AG08395 (cell line): Measurements from ENCODE around the gene RHBDF1.

Experiments used
- DNase-seq: peaks from one replicate; pipeline ENCODE4 v3.0.0; 2012; ENCODE audit warnings: mixed read lengths, low spot score

Gene RHBDF1

GRCh38 chr16:72561-73548 lies at the start of gene RHBDF1:
Gene RHBDF1, minus strand, starts transcription at chr16:72631. Its CDS starts 7,616 bp downstream, at chr16:65015.
- DNase-seq = peak; percentile 86

GRCh38 chr16:120756-121155 lies 48.3 kb upstream of the RHBDF1 start:
- DNase-seq = no peak

- DNase-seq = no peak
Observed at GRCh38 chr16:119835-120491, 47.5 kb upstream of the RHBDF1 start.

GRCh38 chr16:119295-119694 lies 46.9 kb upstream of the RHBDF1 start:
- DNase-seq = no peak

- no peak for DNase-seq
Observed at GRCh38 chr16:118857-119256, 46.4 kb upstream of the RHBDF1 start.

DNA sequence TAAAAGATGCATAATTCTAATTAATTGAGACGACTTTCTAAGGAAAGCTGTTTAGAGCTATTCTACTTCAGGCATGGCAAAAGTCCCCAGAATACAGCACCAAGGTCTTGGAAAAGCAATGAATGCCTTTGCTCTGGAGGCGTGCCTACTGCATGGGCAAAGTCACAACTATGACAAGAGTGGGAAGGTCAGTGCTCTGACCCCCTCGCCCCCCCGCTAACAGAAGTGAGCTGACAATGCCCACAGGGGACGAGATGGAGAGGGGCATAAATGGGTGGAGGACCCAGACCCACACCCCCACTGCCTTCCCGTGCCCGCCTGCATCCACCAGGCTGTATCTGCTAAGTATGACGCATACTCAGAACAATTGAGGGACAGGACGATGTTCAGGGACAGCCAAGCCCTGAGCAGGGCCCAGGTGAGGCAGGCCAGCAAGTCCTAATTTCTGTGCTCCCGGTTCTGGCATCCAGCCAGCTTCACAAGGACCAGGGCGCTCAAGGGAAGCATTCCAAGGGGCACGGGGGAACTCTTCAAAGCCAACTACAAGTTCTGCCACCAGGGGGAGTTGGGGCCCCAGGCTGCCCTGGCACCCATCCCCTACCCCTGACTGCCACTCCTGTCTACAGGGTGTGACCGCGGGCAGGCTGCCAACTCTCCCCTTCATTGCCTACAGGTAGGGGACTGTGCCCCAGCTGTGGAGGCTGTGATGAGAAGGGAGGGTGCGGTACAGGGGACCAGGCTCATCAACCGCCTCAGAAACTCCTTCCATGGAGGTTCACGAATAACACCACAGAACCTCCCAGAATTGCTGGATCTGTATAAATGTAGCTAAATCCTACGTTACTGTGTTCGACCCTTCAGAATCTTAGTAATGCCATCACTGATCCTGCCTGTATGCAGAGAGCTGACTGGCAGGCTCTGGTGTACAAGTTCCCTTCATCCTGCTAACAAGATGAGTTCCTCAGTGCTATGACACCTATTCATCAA lies 45.2 kb upstream of the RHBDF1 start:
- peak; percentile 70 for DNase-seq

- no peak for DNase-seq
Observed at GRCh38 chr16:116015-116414, 43.6 kb upstream of the RHBDF1 start.

DNA sequence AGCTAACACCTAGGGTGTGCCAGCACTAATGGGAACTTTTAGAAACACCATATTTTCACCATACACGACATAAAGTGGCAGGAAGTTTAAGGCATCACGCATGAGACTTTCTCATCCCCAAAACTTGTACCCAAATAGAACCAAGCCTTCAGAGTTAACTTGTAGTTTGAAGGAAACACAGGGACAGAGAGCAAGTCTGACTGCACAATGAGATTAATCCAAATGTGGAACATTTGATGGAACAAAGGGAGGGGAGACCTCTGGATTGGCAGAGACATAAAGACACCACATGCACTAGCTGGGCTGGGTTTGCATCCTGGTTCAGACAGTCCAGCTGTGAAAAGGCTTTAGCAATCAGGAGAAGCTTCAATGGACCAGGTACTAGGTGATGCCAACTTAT lies 41.9 kb upstream of the RHBDF1 start:
- no peak for DNase-seq

DNA sequence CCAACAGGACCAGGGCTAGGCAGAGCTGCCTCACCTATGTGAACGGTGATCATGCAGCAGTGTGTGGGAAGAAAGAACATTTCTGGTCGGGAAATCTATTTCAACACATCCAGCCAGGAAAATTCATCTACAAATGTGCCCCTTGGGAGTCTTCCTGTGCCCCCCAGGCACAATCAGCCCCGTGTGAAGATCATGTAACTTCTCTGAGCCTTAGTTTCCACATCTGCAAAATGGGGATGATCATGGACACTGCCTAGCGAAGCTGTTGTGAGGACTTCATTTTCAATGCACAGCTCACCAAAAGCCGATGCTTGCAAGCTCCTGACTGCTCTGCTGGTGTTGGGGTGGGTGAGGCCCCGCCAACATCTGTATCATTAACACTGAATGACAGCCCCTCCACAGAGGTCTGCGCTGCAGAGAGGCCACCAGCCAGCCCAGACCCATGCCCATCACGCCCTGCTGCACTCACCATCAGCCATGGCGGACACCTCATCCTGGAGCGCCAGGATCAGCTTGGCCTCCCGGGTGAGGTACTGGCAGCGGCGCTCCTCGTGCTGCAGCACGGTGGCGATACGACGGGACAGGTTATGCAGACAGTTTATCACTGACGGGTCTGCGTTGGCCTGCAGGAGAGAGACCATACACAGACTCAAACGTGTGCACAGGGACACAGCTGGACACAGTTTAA lies 39.9 kb upstream of the RHBDF1 start:
- no peak for DNase-seq

DNA sequence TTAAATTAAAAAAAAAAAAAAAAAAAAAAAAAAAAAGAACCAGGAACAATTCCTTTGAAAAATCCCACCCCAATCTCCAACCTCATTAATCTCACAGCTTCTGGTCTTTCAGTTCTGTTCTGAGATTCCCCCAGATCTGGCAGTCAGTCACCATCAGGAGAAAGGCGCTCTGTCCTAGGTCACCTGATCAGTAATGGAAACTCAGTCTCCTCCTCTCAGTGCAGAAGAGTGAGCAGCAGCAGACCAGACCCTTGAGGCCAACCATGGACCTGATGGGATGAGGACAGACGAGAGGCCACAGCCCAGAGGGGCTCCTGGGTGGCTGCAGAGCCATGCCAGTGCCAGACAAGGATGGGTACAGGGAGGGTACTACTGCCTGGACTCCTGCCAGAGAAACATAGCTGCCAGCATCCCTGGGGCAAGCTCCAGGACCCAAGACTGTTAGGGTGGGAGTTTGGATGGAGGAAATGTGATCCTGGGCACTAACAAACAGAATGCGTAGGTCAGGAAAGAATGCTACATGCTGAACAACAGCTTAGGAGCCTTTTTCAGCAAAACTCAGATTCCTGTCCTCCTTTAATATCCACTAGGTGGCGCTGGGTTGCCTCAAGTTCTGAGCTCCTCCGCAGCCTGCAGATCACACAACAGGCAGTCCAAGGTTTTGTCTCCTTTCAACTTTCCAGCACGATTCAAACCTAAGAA lies 34.3 kb upstream of the RHBDF1 start:
- peak; percentile 87 for DNase-seq

DNA sequence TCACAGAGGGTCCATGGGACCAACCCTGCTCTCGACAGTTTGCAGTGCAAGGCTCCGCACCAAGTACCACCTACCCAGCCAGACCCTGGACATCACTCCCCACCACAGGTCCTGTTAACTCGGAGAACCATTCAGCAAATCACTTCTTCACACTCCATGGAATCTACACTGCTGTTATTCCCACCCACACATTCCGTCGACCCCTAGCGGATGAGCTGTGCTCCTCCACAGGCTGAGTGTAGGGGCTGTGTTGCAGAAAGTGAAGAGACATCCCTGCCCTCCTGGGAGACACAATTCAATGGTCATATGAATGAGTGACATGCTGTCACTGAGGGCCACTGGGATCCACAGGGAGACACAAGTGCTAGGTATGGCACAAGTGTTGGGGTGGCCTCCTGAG lies 33.1 kb upstream of the RHBDF1 start:
- no peak for DNase-seq

GRCh38 chr16:104928-105327 lies 32.5 kb upstream of the RHBDF1 start:
- DNase-seq = no peak

- DNase-seq = no peak
Observed at GRCh38 chr16:104355-104754, 31.9 kb upstream of the RHBDF1 start.

GRCh38 chr16:102060-102855 lies 29.8 kb upstream of the RHBDF1 start:
- DNase-seq = no peak

DNA sequence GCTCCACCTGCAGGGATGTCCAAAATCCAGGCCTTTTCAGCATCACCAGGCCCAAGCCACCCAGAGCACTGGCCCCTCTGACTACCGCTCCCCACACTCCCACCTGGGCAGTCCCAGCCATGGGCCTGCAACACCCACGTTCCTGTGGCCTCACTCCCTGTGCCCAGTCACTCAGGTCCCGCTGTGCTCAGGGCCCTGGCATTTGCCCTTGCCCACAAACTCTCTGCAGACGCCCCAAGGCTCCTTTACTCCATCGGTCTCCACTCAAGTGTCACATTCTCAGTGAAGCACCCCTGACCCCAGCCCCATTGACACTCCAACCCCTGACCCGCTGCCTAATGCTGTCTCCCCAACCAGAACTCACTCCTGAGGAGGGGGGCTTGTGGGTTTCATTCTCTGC lies 29.2 kb upstream of the RHBDF1 start:
- DNase-seq = no peak

DNA sequence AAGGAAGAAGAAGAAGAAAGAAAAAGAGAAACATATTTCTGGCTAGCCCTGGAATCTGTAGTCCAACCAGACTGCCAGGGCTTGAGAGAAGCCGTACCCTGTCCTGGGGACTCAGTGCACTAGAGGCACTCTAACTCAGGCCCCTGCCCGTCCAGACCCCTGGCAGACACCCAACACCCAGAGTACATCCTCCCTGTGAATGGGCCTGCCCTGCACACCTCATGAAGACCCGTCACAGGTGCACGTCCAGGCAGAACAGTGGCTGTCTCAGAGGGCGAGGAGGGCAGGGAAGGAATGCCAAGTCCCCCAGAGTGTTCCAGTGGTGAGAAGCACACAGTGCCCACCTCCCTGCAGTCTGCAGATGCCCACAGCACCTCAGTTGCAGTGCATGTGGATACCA lies 28.6 kb upstream of the RHBDF1 start:
- no peak for DNase-seq

GRCh38 chr16:97822-98221 lies 25.4 kb upstream of the RHBDF1 start:
- no peak for DNase-seq

- DNase-seq = peak; percentile 97
Observed at GRCh38 chr16:96935-97381, 24.5 kb upstream of the RHBDF1 start.

DNA sequence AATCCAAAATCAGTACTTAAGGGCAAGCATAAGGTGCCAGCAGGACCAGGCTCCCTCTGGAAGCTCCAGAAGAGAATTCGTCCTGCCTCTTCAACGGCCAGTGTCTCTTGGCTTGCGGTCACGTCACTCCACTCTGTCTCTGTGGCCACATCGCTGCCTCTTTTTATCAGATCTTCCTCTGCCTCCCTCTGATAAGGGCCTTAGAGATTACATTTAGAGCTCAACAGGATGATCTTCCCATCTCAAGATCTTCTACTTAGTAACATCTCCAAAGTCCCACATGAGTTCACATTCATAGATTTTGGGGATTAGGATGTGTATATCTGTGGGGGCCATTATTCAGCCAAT lies 22.5 kb upstream of the RHBDF1 start:
- DNase-seq = no peak
